Measurements from ENCODE around the gene TF. TPM values are rescaled to one million over a fixed set of nuclear protein-coding genes. Genes with fewer than 3 reads are reported as not detected.
"Not testable (repeated sequence)": the region's sequence is repeated elsewhere in the genome, so short reads cannot be mapped to it uniquely, and the experiment has no call there.

TF gene
- total RNA-seq: 5.8 TPM
- long read RNA-seq: 0 reads

DNA sequence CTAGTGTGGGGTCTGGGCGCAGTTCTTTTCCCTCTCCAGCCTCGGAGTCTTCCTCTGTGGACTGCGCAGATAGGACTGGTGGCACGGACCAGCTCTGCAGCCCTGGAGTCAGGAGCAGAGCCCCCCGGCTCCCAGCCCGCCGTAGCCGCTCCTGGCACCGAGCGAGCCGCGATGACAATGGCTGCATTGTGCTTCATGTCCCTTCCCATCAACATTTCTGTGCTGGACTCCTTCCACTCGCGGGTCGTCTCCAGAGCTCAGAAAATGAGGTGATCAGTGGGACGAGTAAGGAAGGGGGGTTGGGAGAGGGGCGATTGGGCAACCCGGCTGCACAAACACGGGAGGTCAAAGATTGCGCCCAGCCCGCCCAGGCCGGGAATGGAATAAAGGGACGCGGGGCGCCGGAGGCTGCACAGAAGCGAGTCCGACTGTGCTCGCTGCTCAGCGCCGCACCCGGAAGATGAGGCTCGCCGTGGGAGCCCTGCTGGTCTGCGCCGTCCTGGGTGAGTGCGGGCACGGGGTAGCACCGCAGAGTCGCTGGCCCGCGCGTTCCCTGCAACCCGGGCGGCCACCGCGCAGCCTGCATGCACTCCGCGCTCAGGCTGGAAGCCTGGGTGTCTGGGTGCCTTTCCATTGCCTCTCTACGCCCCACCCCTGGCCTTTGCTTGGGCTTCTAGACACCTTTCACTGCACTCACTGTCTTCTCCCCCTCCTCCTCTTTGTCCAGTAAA lies at the start of gene TF:
TF (plus strand) TSS at position 413 of the 731 bp plus-strand sequence; CDS start at position 461, 48 bp downstream.
- intact Hi-C loops (cut with DNase I): no loop called here
- DNase-seq (ENCODE audit: low spot score): no peak

DNA sequence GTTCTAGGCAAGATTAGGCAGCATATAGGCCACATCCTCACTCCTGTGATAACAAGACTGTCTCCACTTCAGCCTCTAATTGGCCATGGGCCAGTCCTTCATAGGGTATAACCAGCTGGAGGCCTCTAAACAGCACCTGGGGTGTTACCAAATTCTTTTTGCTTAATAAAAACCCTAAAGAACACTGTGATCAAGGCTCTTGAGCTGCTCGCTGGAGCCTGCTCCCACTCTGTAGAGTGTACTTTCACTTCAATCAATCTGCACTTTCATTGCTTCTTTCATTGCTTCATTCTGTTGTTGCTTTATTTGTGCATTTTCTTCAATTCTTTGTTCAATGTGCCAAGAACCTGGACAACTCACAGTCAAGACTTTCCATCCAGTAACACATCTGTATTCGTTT lies 48.2 kb upstream of the TF start:
- intact Hi-C loops (cut with DNase I): no loop called here

GRCh38 chr3:133699467-133699866 lies 46.7 kb upstream of the TF start:
- intact Hi-C loops (cut with DNase I): no loop called here

More for the DNA sequence above, 48.2 kb upstream of the TF start:
- DNase-seq (ENCODE audit: low spot score): no peak

GRCh38 chr3:133699903-133700302 lies 46.3 kb upstream of the TF start:
- no peak for DNase-seq (ENCODE audit: low spot score)
- intact Hi-C loops (cut with DNase I): no loop called here

More at GRCh38 chr3:133699467-133699866, 46.7 kb upstream of the TF start:
- DNase-seq (ENCODE audit: low spot score): no peak

DNA sequence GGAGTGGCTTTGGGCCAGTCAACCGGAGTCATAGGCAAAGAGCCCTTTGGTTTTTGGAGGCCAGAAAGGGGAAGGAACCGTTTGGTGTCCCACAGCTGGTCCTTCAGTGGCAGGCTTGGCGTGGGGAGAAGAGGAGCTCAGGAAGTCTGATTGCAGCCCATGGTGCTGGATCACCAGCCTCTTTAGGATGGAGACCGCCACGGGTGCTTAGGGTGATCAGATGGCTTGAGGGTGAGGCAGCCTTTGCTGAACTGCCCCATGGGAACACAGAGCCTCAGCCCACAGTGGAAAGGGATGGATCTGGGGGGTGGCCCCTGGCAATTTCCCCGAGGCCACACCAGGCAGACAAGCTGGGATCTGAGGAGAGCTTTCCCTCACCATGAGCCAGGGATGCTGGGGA lies 45.8 kb upstream of the TF start:
- no peak for DNase-seq (ENCODE audit: low spot score)
- intact Hi-C loops (cut with DNase I): no loop called here

DNA sequence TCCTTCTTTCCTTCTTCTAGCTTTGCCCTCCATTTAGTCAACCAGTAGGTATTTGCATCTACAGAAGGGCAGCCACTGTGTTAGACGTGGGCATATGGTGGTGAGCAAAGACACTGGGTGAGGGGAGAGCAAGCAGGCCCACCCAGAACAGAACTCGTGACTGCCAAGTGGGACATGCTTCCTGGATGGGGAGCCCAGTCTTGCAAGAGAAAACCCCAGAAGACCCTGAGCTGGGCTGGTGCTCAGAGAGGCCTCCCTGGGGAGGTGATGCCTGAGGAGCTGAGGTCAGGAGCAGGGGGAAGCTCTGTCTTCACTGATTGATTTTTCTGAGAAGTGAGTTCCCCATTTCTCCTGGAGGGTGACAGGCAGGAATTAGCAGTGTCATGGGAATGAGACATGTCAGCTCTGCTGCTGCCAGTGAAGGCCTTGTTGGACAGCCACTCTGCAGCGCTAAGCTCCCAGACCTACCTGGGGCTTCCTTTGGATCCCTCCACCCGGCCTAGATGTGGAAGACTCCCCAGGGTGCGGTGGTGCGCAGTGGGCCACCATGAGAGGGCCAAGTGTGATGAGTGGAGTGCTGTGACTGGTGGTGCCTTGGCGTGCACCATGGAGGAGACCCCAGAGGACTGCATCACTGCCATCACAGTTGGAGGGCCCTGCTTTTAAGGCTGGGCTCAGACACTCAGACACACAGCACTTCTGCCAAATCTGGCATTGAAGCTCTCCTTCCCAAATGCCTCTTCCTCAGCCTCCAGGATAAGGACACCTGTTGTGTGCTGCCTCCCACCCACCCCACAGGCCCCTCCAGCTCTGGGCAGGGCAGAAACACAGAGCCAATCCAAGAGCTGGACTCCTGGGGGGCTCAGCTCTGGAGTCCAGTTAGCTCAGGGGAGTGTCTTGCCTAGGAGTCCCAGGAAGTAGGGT lies 44.5 kb upstream of the TF start:
- DNase-seq (ENCODE audit: low spot score): no peak
- intact Hi-C loops (cut with DNase I): no loop called here

DNA sequence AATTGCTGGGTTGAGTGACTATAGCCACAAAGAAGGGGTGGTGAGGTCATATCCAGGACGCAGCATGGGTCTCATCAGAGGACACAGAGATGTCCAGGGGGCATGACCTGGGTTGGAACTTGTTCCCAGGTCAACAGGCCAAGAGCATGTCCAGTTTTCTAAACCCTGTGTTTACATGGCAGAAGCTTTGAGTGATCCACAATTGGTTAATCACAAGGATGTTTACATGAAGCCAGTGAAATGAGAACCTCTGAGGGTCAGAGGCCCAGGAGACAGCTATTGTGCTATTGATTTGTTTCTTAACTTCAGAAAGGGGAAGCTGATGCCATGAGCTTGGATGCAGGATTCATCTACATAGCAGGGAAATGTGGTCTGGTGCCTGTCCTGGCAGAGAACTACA lies 42.3 kb upstream of the TF start:
- intact Hi-C loops (cut with DNase I): no loop called here
- DNase-seq (ENCODE audit: low spot score): no peak

DNA sequence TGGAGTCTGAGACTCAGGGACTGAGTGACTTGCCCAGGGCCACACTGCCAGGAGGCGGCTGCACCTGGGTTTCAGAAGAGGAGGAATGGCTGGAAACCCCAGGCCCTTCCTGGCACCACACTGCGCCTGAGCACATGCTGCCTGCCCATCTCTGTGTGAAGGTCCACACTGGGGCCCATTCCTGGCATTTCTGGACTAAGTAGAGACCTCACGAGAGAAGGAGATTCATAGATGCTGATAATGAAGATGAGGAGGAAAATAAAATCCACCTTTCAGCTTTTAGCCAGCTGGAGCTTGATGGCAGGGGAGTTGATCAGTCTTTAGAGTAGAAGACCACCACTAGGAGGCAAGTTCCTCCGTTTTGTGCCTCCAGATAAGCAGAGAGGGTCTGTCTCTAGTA lies 40.2 kb upstream of the TF start:
- intact Hi-C loops (cut with DNase I): no loop called here

DNA sequence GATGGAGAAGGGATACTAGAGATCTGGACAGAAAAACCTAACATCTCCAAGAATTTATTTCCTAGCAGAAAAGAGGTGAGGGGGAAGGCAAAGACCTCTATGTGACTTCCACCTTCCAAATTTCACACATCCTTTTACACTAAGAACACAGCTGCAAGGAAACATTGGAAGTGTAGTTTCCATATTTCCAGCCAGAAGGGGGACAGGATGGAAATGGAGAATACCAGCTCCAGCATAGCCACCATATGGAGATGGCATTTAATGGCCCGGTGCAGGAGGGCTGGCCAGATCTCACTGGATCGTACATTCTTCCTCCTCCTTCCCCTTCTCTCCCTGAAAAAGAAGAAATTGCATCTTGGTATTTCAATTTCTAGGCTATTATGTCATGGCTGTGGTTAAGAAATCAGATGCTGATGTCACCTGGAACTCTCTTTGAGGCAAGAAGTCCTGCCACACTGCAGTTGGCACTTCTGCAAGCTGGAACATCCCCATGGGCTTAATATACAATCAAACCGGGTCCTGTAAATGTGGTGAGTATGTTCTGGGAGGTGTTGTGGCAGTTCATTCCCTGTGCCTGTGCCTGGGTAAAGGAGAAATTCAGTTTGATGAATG lies 36.9 kb upstream of the TF start:
- intact Hi-C loops (cut with DNase I): no loop called here

More for the DNA sequence above, 40.2 kb upstream of the TF start:
- DNase-seq (ENCODE audit: low spot score): no peak

GRCh38 chr3:133711013-133711412 lies 35.2 kb upstream of the TF start:
- intact Hi-C loops (cut with DNase I): no loop called here
- DNase-seq (ENCODE audit: low spot score): no peak

More for the DNA sequence above, 36.9 kb upstream of the TF start:
- no peak for DNase-seq (ENCODE audit: low spot score)

DNA sequence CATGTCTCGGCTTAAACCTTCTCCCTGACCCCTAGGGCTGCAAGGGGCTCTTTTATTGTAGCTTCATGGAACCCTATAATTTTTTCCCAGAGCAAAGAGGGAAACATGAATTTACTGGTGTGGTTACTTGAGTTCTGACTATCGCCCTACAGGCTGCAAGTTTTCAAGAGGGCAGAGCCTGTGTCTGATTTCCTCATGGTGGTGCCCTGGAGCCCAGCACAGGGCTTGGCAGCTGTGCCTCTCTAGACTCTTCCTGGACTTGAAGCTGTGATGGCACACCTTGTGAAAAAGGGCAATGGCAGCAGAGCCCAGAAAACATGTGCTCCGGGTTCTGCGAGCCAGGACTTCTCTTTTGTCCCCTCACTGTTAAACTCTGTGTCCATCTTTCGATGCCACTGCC lies 34.2 kb upstream of the TF start:
- intact Hi-C loops (cut with DNase I): no loop called here
- DNase-seq (ENCODE audit: low spot score): no peak

DNA sequence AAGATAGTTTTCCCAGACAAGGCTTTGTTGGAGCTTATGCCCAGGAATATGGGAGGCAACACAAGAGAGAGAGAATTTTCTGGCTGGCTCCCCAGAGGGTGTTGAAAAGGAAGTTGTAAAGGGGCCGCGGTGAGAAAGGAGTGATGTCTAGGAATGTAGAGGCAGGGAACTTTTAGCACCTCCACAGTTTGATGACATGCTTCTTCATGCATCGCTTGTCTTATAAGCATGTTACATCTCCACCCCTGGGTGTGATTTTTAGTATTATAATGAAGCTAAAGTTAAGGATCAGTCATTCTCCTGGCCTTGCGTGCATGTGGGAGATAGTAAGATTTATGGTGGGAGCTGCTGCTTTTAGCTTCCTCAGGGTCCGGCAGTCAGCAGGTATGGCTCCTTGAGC lies 32.8 kb upstream of the TF start:
- no peak for DNase-seq (ENCODE audit: low spot score)
- intact Hi-C loops (cut with DNase I): no loop called here

- intact Hi-C loops (cut with DNase I): no loop called here
- no peak for DNase-seq (ENCODE audit: low spot score)
Measured at GRCh38 chr3:133717424-133717823, 28.8 kb upstream of the TF start.

GRCh38 chr3:133722935-133723334 lies 23.3 kb upstream of the TF start:
- intact Hi-C loops (cut with DNase I): no loop called here
- DNase-seq (ENCODE audit: low spot score): no peak

- DNase-seq (ENCODE audit: low spot score): no peak
- intact Hi-C loops (cut with DNase I): no loop called here
Measured at GRCh38 chr3:133730993-133731392, 15.2 kb upstream of the TF start.

- intact Hi-C loops (cut with DNase I); DNase-seq (ENCODE audit: low spot score): not testable (repeated sequence)
Measured at GRCh38 chr3:133732231-133732630, 14.0 kb upstream of the TF start.

- DNase-seq (ENCODE audit: low spot score): no peak
- intact Hi-C loops (cut with DNase I): no loop called here
Measured at GRCh38 chr3:133733226-133733625, 13.0 kb upstream of the TF start.

- no peak for DNase-seq (ENCODE audit: low spot score)
- intact Hi-C loops (cut with DNase I): no loop called here
Measured at GRCh38 chr3:133734305-133734704, 11.9 kb upstream of the TF start.

GRCh38 chr3:133742351-133743091 lies 3.7 kb upstream of the TF start:
- DNase-seq (ENCODE audit: low spot score): no peak
- intact Hi-C loops (cut with DNase I): no loop called here

- intact Hi-C loops (cut with DNase I): no loop called here
Measured at GRCh38 chr3:133744241-133744640, 2.0 kb upstream of the TF start.

More at GRCh38 chr3:133744241-133744640, 2.0 kb upstream of the TF start:
- DNase-seq (ENCODE audit: low spot score): no peak

All from cardiac septum (tissue), 1 donor.